LNCaP clone FGC (cell line): Measurements from ENCODE around the gene MEGF11.

ENCODE experiments used
- DNase-seq: peaks from one replicate; pipeline ENCODE4 v3.0.0-alpha.2; 2011; ENCODE audit warnings: low read depth
- H3K4me3 ChIP-seq: 2 replicates; pipeline ENCODE4 v1.5.1; 2011; ENCODE audit warnings: mild to moderate bottlenecking, low read depth, low read length, control low read depth
- CTCF ChIP-seq: IDR thresholded peaks from 2 replicates; pipeline ENCODE4 v1.5.1; 2012; ENCODE audit warnings: mild to moderate bottlenecking; ENCODE audit not compliant: control insufficient read depth, insufficient read depth; ENCODE audit errors: extremely low read depth

Gene MEGF11

GRCh38 chr15:66068801-66069200, 184.7 kb downstream of the MEGF11 start:
- no peak for DNase-seq
- no peak overlapping the region for H3K4me3 ChIP-seq
- TF ChIP-seq CTCF = no peak

- TF ChIP-seq CTCF = no peak
- H3K4me3 ChIP-seq = no peak overlapping the region
- DNase-seq = no peak
Measured at GRCh38 chr15:66067687-66068086, 185.9 kb downstream of the MEGF11 start.

DNA sequence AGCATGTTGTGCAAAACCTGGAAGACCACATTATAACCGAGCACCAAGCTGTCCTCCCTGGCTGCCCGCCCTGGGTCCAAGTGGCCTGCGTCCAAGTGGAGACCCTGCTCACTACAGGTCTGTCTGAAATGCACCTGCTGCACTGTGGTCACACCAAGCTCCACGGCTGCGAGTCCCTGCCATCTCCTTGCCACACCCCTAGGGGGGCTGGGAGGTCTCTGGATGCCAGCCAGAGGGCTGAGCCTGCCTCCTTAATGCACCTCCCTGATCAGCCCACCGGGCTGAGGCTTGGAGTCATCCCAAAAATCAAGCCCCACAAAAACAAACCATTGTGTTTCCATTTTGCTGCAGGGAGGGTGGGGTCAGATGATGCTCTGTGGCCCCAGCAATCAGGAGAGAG, 187.1 kb downstream of the MEGF11 start:
- no peak overlapping the region for H3K4me3 ChIP-seq
- no peak for TF ChIP-seq CTCF
- no peak for DNase-seq

- TF ChIP-seq CTCF = no peak
- no peak overlapping the region for H3K4me3 ChIP-seq
- DNase-seq = no peak
Measured at GRCh38 chr15:66066005-66066404, 187.5 kb downstream of the MEGF11 start.

- H3K4me3 ChIP-seq = no peak overlapping the region
- no peak for DNase-seq
- TF ChIP-seq CTCF = no peak
Measured at GRCh38 chr15:66065325-66065724, 188.2 kb downstream of the MEGF11 start.

DNA sequence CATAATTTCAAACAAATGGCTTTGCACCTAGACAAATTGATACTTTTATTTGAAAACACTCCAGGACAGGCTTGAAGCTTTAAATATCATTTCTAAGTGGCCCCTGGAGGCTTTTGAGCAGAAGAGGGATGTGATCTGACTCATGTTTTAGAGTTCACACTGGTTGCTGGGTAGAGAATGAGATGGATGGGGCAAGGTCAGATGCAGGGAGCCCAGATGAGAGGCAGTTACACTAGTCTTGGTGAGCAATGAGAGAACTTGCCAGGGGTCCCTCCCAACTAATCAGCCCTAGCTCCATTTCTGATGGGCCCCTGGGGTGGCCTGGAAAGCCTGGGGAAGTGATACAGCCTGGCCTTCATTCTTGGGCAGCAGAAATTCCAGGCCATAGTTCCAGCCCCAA, 190.4 kb downstream of the MEGF11 start:
- no peak overlapping the region for H3K4me3 ChIP-seq
- TF ChIP-seq CTCF = no peak
- no peak for DNase-seq

DNA sequence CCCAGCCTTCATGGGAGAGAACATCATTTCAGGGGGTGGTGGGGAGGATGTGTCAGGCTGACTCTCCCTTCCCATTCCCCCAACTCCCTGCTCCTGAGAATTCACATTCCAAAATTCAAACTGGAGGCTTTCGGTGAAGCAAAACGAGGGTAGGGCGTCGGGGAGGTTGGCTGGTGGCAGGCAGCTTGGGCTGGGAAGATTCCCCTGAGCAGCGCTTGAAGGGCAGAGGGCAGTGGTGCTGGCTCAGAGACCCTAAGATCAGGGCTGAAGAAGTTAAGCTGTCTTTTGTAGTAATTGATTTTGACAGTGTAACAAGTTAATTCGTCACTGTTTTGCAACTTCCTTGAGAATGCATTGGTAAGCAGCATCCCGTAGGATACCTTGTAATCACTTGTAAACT, 196.5 kb downstream of the MEGF11 start:
- no peak for DNase-seq
- no peak for TF ChIP-seq CTCF
- no peak overlapping the region for H3K4me3 ChIP-seq
